GM10266 (cell line): ENCODE measurements around the gene MAP2K5.

ENCODE experiments used
- DNase-seq: peaks from one replicate; pipeline ENCODE4 v3.0.0; 2012; ENCODE audit errors: extremely low spot score
- TF ChIP-seq, protein P1 (sequence below): IDR thresholded peaks from 2 replicates; pipeline ENCODE4 v1.5.1; 2012; ENCODE audit warnings: mild to moderate bottlenecking, low read depth; ENCODE audit not compliant: control insufficient read depth, insufficient read depth; ENCODE audit errors: missing control alignments

The MAP2K5 gene

DNA sequence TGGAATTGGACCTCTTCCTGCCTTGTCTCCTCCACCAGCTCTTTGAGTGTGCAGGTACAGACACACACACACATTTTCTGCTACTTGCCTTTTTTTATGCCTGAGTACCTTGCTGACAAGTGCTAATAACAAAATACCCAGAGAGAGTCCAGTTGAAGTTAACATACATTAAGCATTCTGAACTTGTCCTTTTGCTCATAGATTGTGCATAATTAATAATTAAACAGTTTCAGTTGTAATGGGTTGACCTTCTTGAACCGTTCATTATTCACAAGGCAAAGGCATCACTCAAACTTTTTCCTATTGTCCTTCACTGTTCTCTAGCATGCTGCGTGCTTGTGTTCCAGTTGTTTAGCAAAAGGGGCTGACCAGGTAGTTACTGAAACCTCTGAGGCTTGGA lies 223.2 kb downstream of the MAP2K5 start:
- TF ChIP-seq, protein P1, sequence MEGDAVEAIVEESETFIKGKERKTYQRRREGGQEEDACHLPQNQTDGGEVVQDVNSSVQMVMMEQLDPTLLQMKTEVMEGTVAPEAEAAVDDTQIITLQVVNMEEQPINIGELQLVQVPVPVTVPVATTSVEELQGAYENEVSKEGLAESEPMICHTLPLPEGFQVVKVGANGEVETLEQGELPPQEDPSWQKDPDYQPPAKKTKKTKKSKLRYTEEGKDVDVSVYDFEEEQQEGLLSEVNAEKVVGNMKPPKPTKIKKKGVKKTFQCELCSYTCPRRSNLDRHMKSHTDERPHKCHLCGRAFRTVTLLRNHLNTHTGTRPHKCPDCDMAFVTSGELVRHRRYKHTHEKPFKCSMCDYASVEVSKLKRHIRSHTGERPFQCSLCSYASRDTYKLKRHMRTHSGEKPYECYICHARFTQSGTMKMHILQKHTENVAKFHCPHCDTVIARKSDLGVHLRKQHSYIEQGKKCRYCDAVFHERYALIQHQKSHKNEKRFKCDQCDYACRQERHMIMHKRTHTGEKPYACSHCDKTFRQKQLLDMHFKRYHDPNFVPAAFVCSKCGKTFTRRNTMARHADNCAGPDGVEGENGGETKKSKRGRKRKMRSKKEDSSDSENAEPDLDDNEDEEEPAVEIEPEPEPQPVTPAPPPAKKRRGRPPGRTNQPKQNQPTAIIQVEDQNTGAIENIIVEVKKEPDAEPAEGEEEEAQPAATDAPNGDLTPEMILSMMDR: no peak
- DNase-seq: no peak

DNA sequence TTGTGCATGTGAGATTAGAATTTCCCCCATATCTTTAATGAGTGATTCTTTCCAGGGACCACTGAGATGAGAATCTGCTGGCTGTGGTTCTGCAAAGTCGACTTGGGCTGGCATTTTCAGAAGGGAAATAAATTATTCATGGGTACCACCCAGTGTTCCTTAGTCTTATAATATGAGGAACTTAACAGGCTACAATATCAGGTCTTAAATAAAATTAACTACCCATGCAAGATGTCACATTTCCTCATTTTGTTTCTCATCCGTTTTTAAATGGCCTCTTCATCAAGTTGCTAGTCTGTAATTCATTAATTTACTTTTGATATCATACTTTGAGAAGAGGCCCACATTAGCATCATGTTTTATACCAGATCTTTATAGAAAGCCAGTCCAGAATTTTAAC lies 224.5 kb downstream of the MAP2K5 start:
- DNase-seq: no peak
- TF ChIP-seq, protein P1: no peak

DNA sequence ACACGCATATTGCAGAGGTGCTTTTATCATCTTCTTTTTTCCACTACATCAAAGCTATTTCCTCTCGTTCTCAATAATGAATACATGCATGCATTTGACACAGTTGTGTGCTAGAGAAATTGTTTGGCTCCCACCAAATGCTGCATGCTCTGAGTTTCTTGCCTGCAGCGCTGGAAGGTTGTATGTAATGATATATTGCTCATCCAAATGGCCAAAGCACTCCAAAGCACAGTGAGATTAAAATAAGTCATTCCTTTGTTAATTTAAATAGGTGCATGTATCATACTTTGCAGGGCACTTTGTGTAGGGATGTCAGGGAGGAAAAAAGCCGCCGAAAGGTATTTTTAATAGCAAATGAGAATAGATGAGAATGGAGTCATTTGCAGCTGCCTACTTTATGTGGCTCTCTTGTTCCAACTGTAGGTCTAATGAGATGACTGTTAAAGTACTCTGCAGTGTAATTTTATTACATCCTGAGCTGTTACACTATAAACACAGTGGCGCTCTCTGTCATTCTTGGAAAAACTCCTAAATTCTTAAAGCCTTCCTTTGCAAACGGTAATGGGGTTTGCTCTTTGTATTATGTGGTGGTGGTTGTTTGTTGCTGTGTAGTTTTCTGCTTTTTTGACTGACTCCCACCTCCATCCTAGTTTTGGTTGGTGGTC lies 225.9 kb downstream of the MAP2K5 start:
- DNase-seq: no peak
- TF ChIP-seq, protein P1: no peak

DNA sequence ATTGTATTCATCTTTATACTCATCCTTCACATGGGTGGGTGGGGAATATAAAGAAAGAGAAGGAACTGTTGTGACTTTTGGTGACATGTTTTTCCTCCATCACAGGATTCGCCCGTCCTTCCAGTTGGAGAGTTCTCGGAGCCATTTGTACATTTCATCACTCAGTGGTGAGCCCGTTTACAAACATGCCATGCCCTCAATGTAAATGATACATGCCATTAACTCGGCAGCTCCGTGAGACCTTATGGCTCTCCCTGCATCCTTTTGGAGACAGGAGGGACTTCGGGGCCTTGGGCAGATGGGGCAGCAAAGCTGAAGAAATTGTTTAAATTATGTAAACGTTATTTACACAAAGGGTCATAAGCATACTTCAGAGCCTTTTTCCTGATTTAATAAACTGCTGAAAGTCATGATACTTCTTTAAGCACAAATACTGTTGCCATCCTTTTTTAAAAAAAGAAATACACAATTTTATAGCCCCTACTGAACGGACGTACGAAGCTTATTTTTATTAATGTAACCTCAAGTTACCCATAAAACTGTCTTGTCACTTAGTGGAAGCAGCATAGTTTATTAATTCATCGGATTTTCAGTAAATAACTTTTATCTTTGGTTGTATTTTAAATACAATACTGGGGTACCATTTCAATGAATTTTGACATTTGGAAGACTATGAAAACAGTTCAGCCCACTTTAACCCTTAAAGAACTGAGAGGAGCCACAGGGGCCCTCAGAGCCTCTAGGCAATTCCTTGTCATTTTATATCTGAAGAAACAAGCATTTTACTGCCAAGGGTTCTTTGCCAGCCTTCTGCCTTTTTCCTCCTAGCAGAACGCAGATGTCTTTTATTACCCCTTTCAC lies 227.2 kb downstream of the MAP2K5 start:
- DNase-seq: no peak
- TF ChIP-seq, protein P1: no peak

DNA sequence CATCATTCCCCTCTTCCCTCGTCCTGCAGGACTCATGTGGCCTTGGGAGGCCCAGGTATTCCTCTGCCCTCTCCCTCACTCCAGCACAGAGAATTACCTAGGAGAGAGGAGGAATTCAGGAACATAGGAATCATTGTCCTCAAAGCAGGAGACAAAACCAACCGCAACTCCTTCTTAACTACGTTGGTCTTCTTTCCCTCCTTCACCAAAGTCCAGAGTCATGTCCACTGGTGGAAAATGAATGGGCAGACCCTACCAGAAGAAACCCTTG lies 227.8 kb downstream of the MAP2K5 start:
- TF ChIP-seq, protein P1: no peak
- DNase-seq: no peak

DNA sequence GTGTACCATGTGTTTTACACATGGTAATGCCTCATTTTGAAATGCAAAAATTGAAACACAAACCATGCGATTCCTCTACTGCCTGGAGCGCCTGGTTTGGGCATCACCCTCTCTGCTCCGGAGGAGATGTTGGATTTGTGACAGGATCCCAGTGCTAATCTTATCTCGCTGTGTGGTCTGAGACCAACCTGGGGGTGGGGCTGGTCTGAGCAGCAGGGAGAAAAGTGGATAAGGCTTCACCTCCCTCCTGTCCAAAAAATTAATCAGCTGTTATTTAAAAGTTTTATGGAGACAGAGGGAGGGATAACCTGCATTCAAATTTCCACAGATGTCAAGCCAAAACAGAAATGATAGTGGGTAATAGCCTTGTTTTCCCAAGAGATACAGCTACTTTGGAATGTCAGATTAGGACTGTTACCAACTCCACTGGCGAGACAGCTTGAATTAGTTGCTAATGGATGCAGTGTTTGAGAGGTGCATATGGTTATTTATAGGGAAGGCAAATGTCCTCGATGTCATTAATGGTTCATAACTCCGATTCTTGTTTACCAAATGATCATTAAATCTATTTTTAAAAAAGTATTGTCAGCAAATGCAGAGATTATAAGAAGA lies 228.8 kb downstream of the MAP2K5 start:
- DNase-seq: no peak
- TF ChIP-seq, protein P1: no peak

DNA sequence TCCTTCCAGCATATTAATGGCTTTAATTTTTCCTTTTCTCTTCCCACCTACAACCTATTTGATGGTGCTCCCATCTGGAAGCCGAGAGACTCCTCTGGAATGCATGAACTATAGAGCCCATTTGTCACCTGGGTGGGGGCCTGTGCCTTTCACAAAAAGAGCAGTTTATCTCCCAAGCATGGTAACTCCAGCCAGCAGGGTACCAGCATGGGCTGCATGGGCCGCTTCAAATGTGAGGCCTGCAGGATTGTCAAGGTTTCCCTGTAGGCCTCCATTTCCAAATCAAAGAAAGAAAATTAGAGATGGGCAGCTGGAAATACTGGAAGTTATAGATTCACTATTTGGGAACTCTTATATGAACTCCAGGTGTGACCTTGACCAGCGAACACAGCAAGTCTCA lies 232.1 kb downstream of the MAP2K5 start:
- no peak for DNase-seq
- TF ChIP-seq, protein P1: no peak
